Stimulated activated naive CD8-positive, alpha-beta T cell treated with anti-CD3 and anti-CD28 coated beads, Interleukin-15, Interleukin-2, amounts not matched to agents 100 U/mL and 50 U/mL, for 24 hours (primary cell): ENCODE results near the gene GLRA3.
"Not testable (repeated sequence)": the region's sequence is repeated elsewhere in the genome, so short reads cannot be mapped to it uniquely, and the experiment has no call there.

Experiments used
- ATAC-seq: fragments of 150-1000 bp; cut with Tn5 transposase; one replicate; pipeline ENCODE4 v1.10.0; 2021
- DNase-seq: peaks from one replicate; pipeline ENCODE4 v3.0.0; 2021

GLRA3 gene

GRCh38 chr4:174713181-174713580, 115.9 kb downstream of the GLRA3 start:
- no peak for DNase-seq
- no peak for ATAC-seq

GRCh38 chr4:174709526-174709925, 119.5 kb downstream of the GLRA3 start:
- no peak for ATAC-seq
- no peak for DNase-seq

GRCh38 chr4:174708381-174708780, 120.7 kb downstream of the GLRA3 start:
- DNase-seq = no peak
- ATAC-seq = no peak

- no peak for ATAC-seq
- no peak for DNase-seq
These were observed 121.1 kb downstream of the GLRA3 start for GRCh38 chr4:174707902-174708301.

- ATAC-seq (peak; percentile 49), DNase-seq (no peak)
These were observed 121.9 kb downstream of the GLRA3 start for GRCh38 chr4:174707051-174707676.

- DNase-seq (no peak), ATAC-seq (no peak)
These were observed 126.0 kb downstream of the GLRA3 start for GRCh38 chr4:174702979-174703478.

GRCh38 chr4:174699654-174700053, 129.4 kb downstream of the GLRA3 start:
- ATAC-seq = no peak
- DNase-seq = no peak

GRCh38 chr4:174697896-174698295, 131.2 kb downstream of the GLRA3 start:
- DNase-seq (no peak), ATAC-seq (no peak)

GRCh38 chr4:174697202-174697601, 131.8 kb downstream of the GLRA3 start:
- DNase-seq = no peak
- ATAC-seq = no peak

- no peak for ATAC-seq
- no peak for DNase-seq
These were observed 132.4 kb downstream of the GLRA3 start for GRCh38 chr4:174696657-174697056.

- not testable (repeated sequence) for ATAC-seq, DNase-seq
These were observed 137.2 kb downstream of the GLRA3 start for GRCh38 chr4:174691876-174692275.

- ATAC-seq (no peak), DNase-seq (no peak)
These were observed 138.4 kb downstream of the GLRA3 start for GRCh38 chr4:174690665-174691064.

GRCh38 chr4:174689618-174690017, 139.4 kb downstream of the GLRA3 start:
- ATAC-seq (no peak), DNase-seq (no peak)

GRCh38 chr4:174686826-174687225, 142.2 kb downstream of the GLRA3 start:
- ATAC-seq (no peak), DNase-seq (no peak)

GRCh38 chr4:174681723-174682300, 147.2 kb downstream of the GLRA3 start:
- DNase-seq = no peak
- ATAC-seq = peak; percentile 55

- DNase-seq (no peak), ATAC-seq (no peak)
These were observed 154.7 kb downstream of the GLRA3 start for GRCh38 chr4:174674305-174674840.

- no peak for DNase-seq
- ATAC-seq = no peak
These were observed 155.2 kb downstream of the GLRA3 start for GRCh38 chr4:174673865-174674264.

GRCh38 chr4:174672276-174672675, 156.8 kb downstream of the GLRA3 start:
- ATAC-seq (no peak), DNase-seq (no peak)

- no peak for DNase-seq
- ATAC-seq = no peak
These were observed 159.8 kb downstream of the GLRA3 start for GRCh38 chr4:174669270-174669669.

GRCh38 chr4:174665799-174666198, 163.2 kb downstream of the GLRA3 start:
- DNase-seq (no peak), ATAC-seq (no peak)

- ATAC-seq (no peak), DNase-seq (no peak)
These were observed 165.8 kb downstream of the GLRA3 start for GRCh38 chr4:174663216-174663615.

- no peak for ATAC-seq
These were observed 170.8 kb downstream of the GLRA3 start for GRCh38 chr4:174658246-174658645.

GRCh38 chr4:174657472-174657871, 171.6 kb downstream of the GLRA3 start:
- DNase-seq (no peak), ATAC-seq (no peak)

More at GRCh38 chr4:174658246-174658645, 170.8 kb downstream of the GLRA3 start:
- DNase-seq = no peak

GRCh38 chr4:174654634-174655033, 174.4 kb downstream of the GLRA3 start:
- no peak for ATAC-seq
- DNase-seq = no peak
